Prostate gland (tissue), 2 donors: ENCODE measurements around the gene RSAD2.

Experiments used
- CTCF ChIP-seq, 4 experiments: fragments of 200-600 bp in 2 of 4; fragments of 450-650 bp in 2 of 4; sonication (generic) in 2 of 4; IDR thresholded peaks; 1 replicate in 3 of 4; 2 replicates in 1 of 4; pipeline ENCODE4 v1.5.1; 2016 to 2019; ENCODE audit warnings: antibody characterized with exemption in 4 of 4, mild to moderate bottlenecking in 2 of 4, moderate library complexity in 2 of 4
- POLR2AphosphoS5 ChIP-seq: sonication (generic); formaldehyde crosslinking; IDR thresholded peaks from one replicate; pipeline ENCODE4 v1.6.1; 2017; ENCODE audit warnings: antibody characterized with exemption

- TF ChIP-seq POLR2AphosphoS5 (no peak), CTCF (IDR thresholded peaks at IDR 0.05) (no peak)
Observed at GRCh38 chr2:6841537-6842287, 35.9 kb upstream of the RSAD2 start.
